Keratinocyte (primary cell): ENCODE data around the gene TMEM185A. TPM values are rescaled to one million over a fixed set of nuclear protein-coding genes. Genes with fewer than 3 reads are reported as not detected.
"Not testable (repeated sequence)": the region's sequence is repeated elsewhere in the genome, so short reads cannot be mapped to it uniquely, and the experiment has no call there.

Source experiments
- DNase-seq: peaks from one replicate; pipeline ENCODE4 v3.0.0-alpha.2; 2011; ENCODE audit warnings: low read depth, missing footprints, low spot score
- FAIRE-seq: peaks from 2 replicates; lab custom pipeline; 2011; peaks lifted over from hg19 to GRCh38; lab: Jason Lieb, UNC
- H2AFZ ChIP-seq: 2 replicates; pipeline ENCODE4 v1.6.0; 2012; ENCODE audit warnings: low read length, control low read depth, inconsistent platforms; ENCODE audit not compliant: control insufficient read depth
- H3K27ac ChIP-seq: 2 replicates; pipeline ENCODE4 v1.5.1; 2011; ENCODE audit warnings: low read length; ENCODE audit not compliant: control insufficient read depth, insufficient read depth
- H3K27me3 ChIP-seq: 3 replicates; pipeline ENCODE4 v1.6.0; 2011; ENCODE audit warnings: low read length; ENCODE audit not compliant: control insufficient read depth, insufficient read depth; ENCODE audit errors: extremely low read depth
- H3K36me3 ChIP-seq, 2 experiments: 2 replicates in 1 of 2; 3 replicates in 1 of 2; pipeline ENCODE4 v1.5.1; 2011; ENCODE audit warnings: low read length in 2 of 2, mild to moderate bottlenecking in 1 of 2; ENCODE audit not compliant: control insufficient read depth in 2 of 2, insufficient read depth in 2 of 2; ENCODE audit errors: extremely low read depth in 1 of 2
- H3K4me1 ChIP-seq: 3 replicates; pipeline ENCODE4 v1.5.1; 2011; ENCODE audit warnings: low read length; ENCODE audit not compliant: control insufficient read depth, insufficient read depth; ENCODE audit errors: extremely low read depth
- H3K4me2 ChIP-seq: 3 replicates; pipeline ENCODE4 v1.6.0; 2011; ENCODE audit warnings: low read depth, low read length; ENCODE audit not compliant: control insufficient read depth, insufficient read depth; ENCODE audit errors: extremely low read depth
- H3K4me3 ChIP-seq, 3 experiments: fragments of 200-600 bp in 1 of 3; sonication (generic) in 1 of 3; 2 replicates in 2 of 3; 3 replicates in 1 of 3; pipeline ENCODE4 v1.5.1; 2011 to 2016; ENCODE audit warnings: low read length in 3 of 3, mild to moderate bottlenecking in 3 of 3, control low read depth in 2 of 3, inconsistent platforms in 1 of 3, low read depth in 1 of 3, mixed read lengths in 1 of 3, mixed run types in 1 of 3, moderate library complexity in 1 of 3; ENCODE audit not compliant: control insufficient read depth in 2 of 3, insufficient read depth in 2 of 3; ENCODE audit errors: extremely low read depth in 1 of 3
- H3K79me2 ChIP-seq: 2 replicates; pipeline ENCODE4 v1.6.0; 2012; ENCODE audit warnings: low read length; ENCODE audit not compliant: control insufficient read depth, insufficient read depth
- H3K9ac ChIP-seq: 3 replicates; pipeline ENCODE4 v1.6.0; 2011; ENCODE audit warnings: low read length; ENCODE audit not compliant: control insufficient read depth, insufficient read depth; ENCODE audit errors: extremely low read depth
- H3K9me1 ChIP-seq: 3 replicates; pipeline ENCODE4 v1.6.0; 2011; ENCODE audit warnings: low read length; ENCODE audit not compliant: control insufficient read depth, insufficient read depth; ENCODE audit errors: extremely low read depth
- H3K9me3 ChIP-seq: 2 replicates; pipeline ENCODE4 v1.5.1; 2012; ENCODE audit warnings: low read depth, low read length; ENCODE audit not compliant: control insufficient read depth
- H4K20me1 ChIP-seq: 3 replicates; pipeline ENCODE4 v1.6.0; 2011; ENCODE audit warnings: low read length; ENCODE audit not compliant: control insufficient read depth, insufficient read depth; ENCODE audit errors: extremely low read depth
- dilution Hi-C: fragments of 300-500 bp; cut with MboI; formaldehyde crosslinking; loops from one replicate; pipeline ENCODE4 v1.7.0; 2020; ENCODE audit warnings: low sequenced_read_pairs; ENCODE audit not compliant: extremely low pct_ligation_motif_present
- polyA plus RNA-seq, 5 experiments: library from polyadenylated mRNA; depleted of rRNA in 3 of 5; stranded (reverse) in 3 of 5; stranded (forward) in 1 of 5; unstranded in 1 of 5; fragments of >200 nt; gene quantifications; 1 replicate in 1 of 5; 2 replicates in 3 of 5; 3 replicates in 1 of 5; pipeline versions ENCODE4 v1.2.1 to v1.2.3, GENCODE V29; 2011 to 2012; ENCODE audit warnings: missing spikeins in 2 of 5, low read depth in 1 of 5, low replicate concordance in 1 of 5

Gene TMEM185A
- polyA plus RNA-seq, 1 donor (not counting 4 experiments of a cell fraction or from before 2014, with no cell fraction given), result 23.0 TPM

DNA sequence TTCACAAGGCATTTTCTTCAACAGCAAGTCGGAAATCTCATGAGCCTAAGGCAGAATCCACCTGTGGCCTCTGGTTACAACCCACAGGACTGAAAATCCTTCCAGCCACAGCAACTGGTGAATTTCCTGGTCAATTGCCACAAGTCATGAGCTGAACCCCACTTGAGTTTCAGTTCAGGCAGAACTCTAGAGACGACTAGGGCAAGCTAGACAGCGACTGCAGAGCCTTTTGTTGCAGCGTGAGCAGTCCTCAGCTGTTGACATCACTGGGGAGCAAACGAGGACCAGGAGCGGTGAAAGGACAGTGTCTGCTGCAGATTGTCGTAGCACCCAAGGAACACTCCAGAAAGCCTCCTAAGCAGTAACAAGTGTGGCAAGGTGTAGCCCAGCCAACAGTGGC, 35.6 kb downstream of the TMEM185A start:
- H3K9me3 ChIP-seq, H3K4me3 ChIP-seq, H3K9me1 ChIP-seq, dilution Hi-C loops, H3K9ac ChIP-seq, H4K20me1 ChIP-seq, H2AFZ ChIP-seq, H3K79me2 ChIP-seq, DNase-seq, H3K4me2 ChIP-seq, H3K36me3 ChIP-seq, H3K27ac ChIP-seq, FAIRE-seq, H3K4me1 ChIP-seq, H3K27me3 ChIP-seq: not testable (repeated sequence)

DNA sequence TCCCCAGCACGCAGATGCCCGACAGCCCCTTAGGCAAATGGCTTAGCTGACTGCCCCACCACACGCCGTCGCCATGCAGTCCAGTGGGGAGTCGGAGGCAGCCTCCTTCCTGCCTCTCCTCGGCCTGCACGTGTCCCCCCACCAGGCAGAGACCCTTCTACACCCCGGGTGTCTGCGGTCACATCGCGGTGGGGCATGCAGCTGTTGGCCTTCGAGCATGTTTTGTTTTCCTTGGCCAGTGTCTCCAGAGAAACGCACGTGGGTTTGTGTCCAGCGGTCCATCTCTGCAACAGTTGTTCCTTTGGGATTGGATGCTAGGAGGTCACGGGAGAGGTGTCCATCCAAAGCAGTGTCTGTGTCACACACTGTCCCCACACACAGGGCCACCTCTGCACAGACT, 36.4 kb downstream of the TMEM185A start, which contains the start of gene HSFX2:
HSFX2 (minus strand) TSS at position 101 of the 400 bp plus-strand sequence. CDS start 614 bp downstream, outside the sequence.
- dilution Hi-C loops, result not testable (repeated sequence)

DNA sequence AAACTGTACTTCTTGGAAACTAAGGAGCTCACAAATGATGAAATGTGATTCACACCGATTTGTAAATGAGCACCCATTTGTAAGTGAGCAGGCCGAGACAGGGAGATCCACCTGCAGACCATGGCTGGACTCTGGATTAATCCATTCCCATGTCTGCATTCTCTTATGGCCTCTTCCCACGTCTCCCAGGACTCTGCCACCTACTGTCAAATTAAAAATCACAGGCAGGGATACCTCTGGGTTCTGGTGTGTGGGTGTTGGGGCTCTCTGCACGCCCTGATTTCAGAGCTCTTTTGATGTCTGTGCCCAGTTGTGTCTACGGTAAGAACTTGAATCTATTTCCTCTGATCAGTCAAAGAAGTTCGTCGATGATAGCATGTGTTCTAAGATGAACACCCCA, 40.6 kb downstream of the TMEM185A start:
- FAIRE-seq, H3K9me1 ChIP-seq, H3K36me3 ChIP-seq, DNase-seq, H3K27me3 ChIP-seq, H2AFZ ChIP-seq, H3K9me3 ChIP-seq, H3K9ac ChIP-seq, H3K4me3 ChIP-seq, H3K27ac ChIP-seq, H3K4me1 ChIP-seq, H3K79me2 ChIP-seq, H4K20me1 ChIP-seq, H3K4me2 ChIP-seq, dilution Hi-C loops: not testable (repeated sequence)

More for the DNA sequence above, 36.4 kb downstream of the TMEM185A start, which contains the start of gene HSFX2:
- not testable (repeated sequence) for H3K4me3 ChIP-seq, H3K9me3 ChIP-seq, H2AFZ ChIP-seq, H3K79me2 ChIP-seq, H3K4me2 ChIP-seq, H3K9me1 ChIP-seq, FAIRE-seq, DNase-seq, H3K36me3 ChIP-seq, H3K4me1 ChIP-seq, H4K20me1 ChIP-seq, H3K9ac ChIP-seq, H3K27ac ChIP-seq, H3K27me3 ChIP-seq

GRCh38 chrX:149587359-149587758, 44.2 kb downstream of the TMEM185A start, which contains the start of gene MAGEA9B:
Gene MAGEA9B, minus strand, starts transcription at chrX:149587459. Its CDS starts 4,280 bp downstream, at chrX:149583179.
- H3K4me2 ChIP-seq, H3K27me3 ChIP-seq, H3K9me1 ChIP-seq, H3K9me3 ChIP-seq, H3K27ac ChIP-seq, H2AFZ ChIP-seq, dilution Hi-C loops, H3K4me1 ChIP-seq, H3K4me3 ChIP-seq, DNase-seq, H3K79me2 ChIP-seq, H4K20me1 ChIP-seq, H3K36me3 ChIP-seq, H3K9ac ChIP-seq, FAIRE-seq: not testable (repeated sequence)

GRCh38 chrX:149585631-149586030, 46.0 kb downstream of the TMEM185A start:
- FAIRE-seq, H3K4me2 ChIP-seq, DNase-seq, H3K4me3 ChIP-seq, H3K27ac ChIP-seq, H2AFZ ChIP-seq, H3K27me3 ChIP-seq, H3K4me1 ChIP-seq, H4K20me1 ChIP-seq, H3K9ac ChIP-seq, H3K36me3 ChIP-seq, H3K9me3 ChIP-seq, dilution Hi-C loops, H3K79me2 ChIP-seq, H3K9me1 ChIP-seq: not testable (repeated sequence)
